Left lung (tissue), 10 donors: ENCODE results near the gene RALBP1. TPM values are rescaled to one million over a fixed set of nuclear protein-coding genes. Genes with fewer than 3 reads are reported as not detected.

ENCODE experiments used
- ATAC-seq: fragments of 200-7000 bp; cut with Tn5 transposase; one replicate; pipeline ENCODE4 v1.9.1; 2020; ENCODE audit warnings: moderate library complexity
- DNase-seq, 4 donors: peaks; one replicate each; pipeline ENCODE4 v3.0.0-alpha.2; 2013 to 2020
- H3K27ac ChIP-seq, 2 donors: fragments of 200-600 bp; sonication (generic) in 1 of 2; one replicate each; pipeline versions ENCODE4 v1.5.0 to v1.8.0; 2020 to 2021
- H3K27me3 ChIP-seq, 2 donors: fragments of 200-600 bp; sonication (generic) in 1 of 2; one replicate each; pipeline versions ENCODE4 v1.5.0 to v1.8.0; 2020 to 2021
- H3K36me3 ChIP-seq, 2 donors: fragments of 200-600 bp; sonication (generic) in 1 of 2; one replicate each; pipeline versions ENCODE4 v1.5.0 to v1.8.0; 2020 to 2021
- H3K4me1 ChIP-seq, 2 donors: fragments of 200-600 bp; one replicate each; pipeline ENCODE4 v1.8.0; 2021
- H3K4me3 ChIP-seq, 2 donors: fragments of 200-600 bp; sonication (generic) in 1 of 2; one replicate each; pipeline versions ENCODE4 v1.5.0 to v1.8.0; 2020 to 2021; ENCODE audit warnings: mild to moderate bottlenecking in 1 of 2
- H3K9me3 ChIP-seq, 2 donors: fragments of 200-600 bp; sonication (generic) in 1 of 2; one replicate each; pipeline versions ENCODE4 v1.5.0 to v1.8.0; 2020 to 2021
- intact Hi-C, 2 donors: fragments of 100-400 bp; cut with DNase I; formaldehyde crosslinking; loops; one replicate each; pipeline versions ENCODE4 v1.11.2 to v1.14.2; 2022
- polyA plus RNA-seq, 6 donors: library from polyadenylated mRNA; unstranded; fragments of 120-200 nt; gene quantifications; one replicate each; pipeline ENCODE4 v1.2.1, GENCODE V29; 2013; ENCODE audit not compliant: insufficient read length in 6 of 6
- total RNA-seq, 2 donors: library from RNA; stranded (reverse); fragmentation: NEBNext Ultra II Directional; extraction: Animal tissue kit (Norgen Biotek cat#: 25700); gene quantifications; one replicate each; pipeline ENCODE4 v1.2.1, GENCODE V29; 2021
- TF ChIP-seq, protein P1 (sequence below), 2 donors: fragments of 200-600 bp; sonication (generic) in 1 of 2; IDR thresholded peaks; one replicate each; pipeline versions ENCODE4 v1.5.0 to v1.8.0; 2021; ENCODE audit warnings: antibody characterized with exemption in 2 of 2
- donor health status: DM: no; HTN: yes; CAD: no.
- donor health status: DM: no; HTN: no; CAD: no.

The RALBP1 gene
- total and polyA plus RNA-seq, 8 donors: 46.5 to 53.0 (median 49.9) TPM

DNA sequence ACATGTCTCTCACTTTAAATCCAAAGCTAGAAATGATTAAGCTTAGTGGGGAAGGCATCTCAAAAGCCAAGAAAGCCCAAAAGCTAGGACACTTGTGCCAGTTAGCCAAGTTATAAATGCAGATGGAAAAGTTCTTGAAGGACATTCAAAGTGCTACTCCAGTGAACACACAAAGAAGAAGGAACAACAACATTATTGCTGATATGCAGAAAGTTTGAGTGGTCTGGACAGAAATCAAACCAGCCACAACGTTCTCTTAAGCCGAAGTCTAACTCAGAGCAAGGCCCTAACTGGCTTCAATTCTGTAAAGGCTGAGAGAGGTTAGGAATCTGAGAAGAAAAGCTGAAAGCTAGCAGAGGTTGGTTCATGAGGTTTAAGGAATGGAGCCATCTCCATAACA lies 90.1 kb downstream of the RALBP1 start:
- H3K4me3 ChIP-seq: no peak overlapping the region
- DNase-seq (no peak), ATAC-seq (peak; percentile 62)
- intact Hi-C loops: no loop called here
- peaks cover 6 to 8% of the 10 kb centered on the region in 2 donors for H3K4me1 ChIP-seq
- H3K27me3 ChIP-seq: no peaks in the 10 kb centered on the region
- TF ChIP-seq, protein P1, sequence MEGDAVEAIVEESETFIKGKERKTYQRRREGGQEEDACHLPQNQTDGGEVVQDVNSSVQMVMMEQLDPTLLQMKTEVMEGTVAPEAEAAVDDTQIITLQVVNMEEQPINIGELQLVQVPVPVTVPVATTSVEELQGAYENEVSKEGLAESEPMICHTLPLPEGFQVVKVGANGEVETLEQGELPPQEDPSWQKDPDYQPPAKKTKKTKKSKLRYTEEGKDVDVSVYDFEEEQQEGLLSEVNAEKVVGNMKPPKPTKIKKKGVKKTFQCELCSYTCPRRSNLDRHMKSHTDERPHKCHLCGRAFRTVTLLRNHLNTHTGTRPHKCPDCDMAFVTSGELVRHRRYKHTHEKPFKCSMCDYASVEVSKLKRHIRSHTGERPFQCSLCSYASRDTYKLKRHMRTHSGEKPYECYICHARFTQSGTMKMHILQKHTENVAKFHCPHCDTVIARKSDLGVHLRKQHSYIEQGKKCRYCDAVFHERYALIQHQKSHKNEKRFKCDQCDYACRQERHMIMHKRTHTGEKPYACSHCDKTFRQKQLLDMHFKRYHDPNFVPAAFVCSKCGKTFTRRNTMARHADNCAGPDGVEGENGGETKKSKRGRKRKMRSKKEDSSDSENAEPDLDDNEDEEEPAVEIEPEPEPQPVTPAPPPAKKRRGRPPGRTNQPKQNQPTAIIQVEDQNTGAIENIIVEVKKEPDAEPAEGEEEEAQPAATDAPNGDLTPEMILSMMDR (IDR thresholded peaks at IDR 0.05): no peak
- peak overlapping the region in 1 of 2 donors; percentile 33 for H3K27ac ChIP-seq
- no peaks in the 10 kb centered on the region for H3K9me3 ChIP-seq
- H3K36me3 ChIP-seq: peaks cover 0 to 75% of the 10 kb centered on the region in 2 donors

DNA sequence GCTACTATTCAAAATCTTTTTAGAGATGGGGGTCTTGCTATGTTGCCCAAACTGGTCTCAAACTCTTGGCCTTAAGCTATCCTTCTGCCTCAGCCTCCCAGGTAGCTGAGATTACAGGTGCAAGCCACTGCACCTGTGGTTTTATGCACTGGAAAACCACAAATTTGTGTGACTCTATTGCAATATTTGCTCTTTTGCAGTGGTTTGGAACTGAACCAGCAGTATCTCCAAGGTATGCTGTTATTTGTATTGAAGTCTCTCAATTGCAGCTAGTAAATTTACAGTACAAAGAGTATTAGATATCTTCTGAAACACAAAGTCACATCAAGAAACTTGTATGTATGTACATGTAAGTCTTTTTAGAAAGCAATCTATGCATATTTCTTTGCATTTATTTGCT lies 92.9 kb downstream of the RALBP1 start:
- TF ChIP-seq, protein P1 (IDR thresholded peaks at IDR 0.05): no peak
- no peaks in the 10 kb centered on the region for H3K9me3 ChIP-seq
- ATAC-seq (no peak), DNase-seq (no peak)
- H3K27ac ChIP-seq: no peak overlapping the region
- H3K4me3 ChIP-seq: no peak overlapping the region
- H3K27me3 ChIP-seq: no peaks in the 10 kb centered on the region
- H3K4me1 ChIP-seq: peaks cover 4 to 6% of the 10 kb centered on the region in 2 donors
- peaks cover 0 to 72% of the 10 kb centered on the region in 2 donors for H3K36me3 ChIP-seq
- intact Hi-C loops: no loop called here

GRCh38 chr18:9569178-9569577 lies 93.9 kb downstream of the RALBP1 start:
- Histone ChIP-seq H3K27me3 (no peaks in the 10 kb centered on the region), H3K27ac (no peak overlapping the region), H3K4me1 (peaks cover 0 to 6% of the 10 kb centered on the region in 2 donors), H3K36me3 (peaks cover 0 to 74% of the 10 kb centered on the region in 2 donors), H3K4me3 (no peak overlapping the region), H3K9me3 (no peaks in the 10 kb centered on the region)
- no peak for DNase-seq
- intact Hi-C loops: no loop called here
- no peak for ATAC-seq
- TF ChIP-seq, protein P1 (IDR thresholded peaks at IDR 0.05): no peak

DNA sequence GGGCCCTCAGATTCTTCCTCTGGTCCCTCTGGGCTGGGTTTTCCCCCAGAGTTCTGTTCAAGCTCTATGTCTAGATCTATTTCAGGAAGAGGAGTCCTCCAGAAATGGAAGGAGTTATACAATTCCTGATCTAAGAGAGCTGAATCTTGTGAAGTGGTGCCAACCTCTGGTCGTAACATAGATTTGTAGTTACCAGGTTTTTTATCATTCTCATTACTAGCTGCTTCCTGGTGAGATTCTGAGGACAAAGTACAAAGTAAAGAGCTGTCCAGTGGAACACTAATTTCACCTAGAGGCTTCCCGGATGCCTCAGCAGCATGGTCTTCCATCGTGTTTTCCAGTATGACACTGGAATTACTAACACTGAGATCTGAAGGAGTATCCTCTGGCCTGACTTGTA lies 94.9 kb downstream of the RALBP1 start:
- H3K36me3 ChIP-seq: peaks cover 0 to 81% of the 10 kb centered on the region in 2 donors

DNA sequence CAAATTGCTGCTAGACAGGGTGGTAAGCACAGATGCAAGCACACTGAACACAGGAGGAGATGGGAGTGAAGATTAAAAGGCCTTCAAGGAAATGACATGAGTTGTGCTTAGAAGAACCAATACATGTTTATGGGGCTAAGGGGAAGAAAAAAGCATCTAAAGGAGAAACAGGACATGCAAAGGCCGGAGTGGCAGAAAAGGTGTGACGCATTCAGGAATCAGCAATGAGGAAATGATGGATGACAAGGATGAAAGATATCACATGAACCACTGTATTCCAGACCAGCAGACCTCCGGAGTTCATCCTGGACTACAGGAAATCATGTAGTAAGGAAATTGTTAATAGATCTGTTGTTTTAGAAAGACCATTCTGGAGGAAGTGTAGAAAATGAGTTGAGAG lies 96.2 kb downstream of the RALBP1 start:
- intact Hi-C loops: no loop called here
- Histone ChIP-seq H3K4me1 (peaks cover 5 to 9% of the 10 kb centered on the region in 2 donors), H3K27ac (no peak overlapping the region), H3K4me3 (no peak overlapping the region), H3K36me3 (peaks cover 0 to 77% of the 10 kb centered on the region in 2 donors), H3K9me3 (no peaks in the 10 kb centered on the region), H3K27me3 (no peaks in the 10 kb centered on the region)
- TF ChIP-seq, protein P1 (IDR thresholded peaks at IDR 0.05): no peak
- DNase-seq: no peak
- ATAC-seq: no peak

More for the DNA sequence above, 94.9 kb downstream of the RALBP1 start:
- no peak overlapping the region for H3K4me3 ChIP-seq
- TF ChIP-seq, protein P1 (IDR thresholded peaks at IDR 0.05): no peak
- peaks cover 0 to 2% of the 10 kb centered on the region in 2 donors for H3K4me1 ChIP-seq
- H3K27ac ChIP-seq: no peak overlapping the region
- intact Hi-C loops: no loop called here
- DNase-seq (no peak), ATAC-seq (no peak)
- H3K9me3 ChIP-seq: no peaks in the 10 kb centered on the region
- H3K27me3 ChIP-seq: no peaks in the 10 kb centered on the region
